ENCODE results near the gene SMIM32.

- TF ChIP-seq CTCF (IDR thresholded peaks at IDR 0.05) (no peak), ZFX (IDR thresholded peaks at IDR 0.05; ENCODE audit: borderline replicate concordance) (no peak)
These were observed 21.0 kb upstream of the SMIM32 start for GRCh38 chr5:136213919-136214493.

Data from 22Rv1 (cell line).